Measurements from ENCODE around the gene CDH9.
A peak's percentile ranks its signal among the peaks of the same experiment; 100 is the strongest.

Gene CDH9, protein sequence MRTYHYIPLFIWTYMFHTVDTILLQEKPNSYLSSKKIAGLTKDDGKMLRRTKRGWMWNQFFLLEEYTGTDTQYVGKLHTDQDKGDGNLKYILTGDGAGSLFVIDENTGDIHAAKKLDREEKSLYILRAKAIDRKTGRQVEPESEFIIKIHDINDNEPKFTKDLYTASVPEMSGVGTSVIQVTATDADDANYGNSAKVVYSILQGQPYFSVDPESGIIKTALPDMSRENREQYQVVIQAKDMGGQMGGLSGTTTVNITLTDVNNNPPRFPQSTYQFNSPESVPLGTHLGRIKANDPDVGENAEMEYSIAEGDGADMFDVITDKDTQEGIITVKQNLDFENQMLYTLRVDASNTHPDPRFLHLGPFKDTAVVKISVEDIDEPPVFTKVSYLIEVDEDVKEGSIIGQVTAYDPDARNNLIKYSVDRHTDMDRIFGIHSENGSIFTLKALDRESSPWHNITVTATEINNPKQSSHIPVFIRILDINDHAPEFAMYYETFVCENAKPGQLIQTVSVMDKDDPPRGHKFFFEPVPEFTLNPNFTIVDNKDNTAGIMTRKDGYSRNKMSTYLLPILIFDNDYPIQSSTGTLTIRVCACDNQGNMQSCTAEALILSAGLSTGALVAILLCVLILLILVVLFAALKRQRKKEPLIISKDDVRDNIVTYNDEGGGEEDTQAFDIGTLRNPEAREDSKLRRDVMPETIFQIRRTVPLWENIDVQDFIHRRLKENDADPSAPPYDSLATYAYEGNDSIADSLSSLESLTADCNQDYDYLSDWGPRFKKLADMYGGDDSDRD

DNA sequence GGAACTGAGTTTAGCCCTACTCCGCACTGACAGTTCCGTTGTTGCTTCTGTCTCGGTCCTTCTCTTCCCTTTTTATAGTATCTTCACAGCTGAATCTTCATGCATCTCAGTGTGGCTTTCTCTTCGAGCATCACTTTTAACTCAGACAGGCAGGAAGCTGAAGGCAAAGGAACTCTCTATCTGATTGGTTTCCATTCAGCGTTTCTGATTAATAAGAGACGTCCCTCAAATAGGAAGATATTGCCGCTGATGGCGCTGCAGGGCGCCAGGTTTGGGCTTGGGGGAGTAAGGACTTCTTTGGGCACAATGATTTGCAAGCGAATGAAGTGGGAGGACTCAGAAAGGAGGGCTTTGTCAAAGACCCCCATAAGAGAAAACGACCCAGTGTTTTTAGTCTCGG, at the start of gene CDH9:
CDH9 (minus strand) TSS at position 111 of the 400 bp plus-strand sequence. CDS start 50,253 bp downstream, outside the sequence.
- DNase-seq: no peak

DNA sequence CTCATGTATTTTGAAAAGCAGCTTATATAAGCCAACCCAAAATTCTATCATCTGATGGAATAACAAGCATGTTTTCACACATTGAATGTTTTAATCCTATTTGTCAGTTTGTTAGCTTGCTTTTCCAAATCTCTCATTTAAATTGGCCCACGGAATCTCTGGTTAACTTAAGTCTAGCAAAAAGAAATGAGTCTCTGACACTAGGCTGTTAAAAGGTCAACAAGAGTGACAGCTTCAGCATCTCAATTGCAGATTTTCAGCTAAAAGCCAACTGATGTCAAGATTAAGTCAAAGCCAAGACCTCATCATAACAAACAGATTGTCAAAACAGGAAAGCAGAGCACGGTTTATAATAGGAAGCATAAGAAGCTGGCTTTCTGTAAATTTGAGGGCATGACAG, 49.4 kb upstream of the CDH9 start:
- no peak for DNase-seq

DNA sequence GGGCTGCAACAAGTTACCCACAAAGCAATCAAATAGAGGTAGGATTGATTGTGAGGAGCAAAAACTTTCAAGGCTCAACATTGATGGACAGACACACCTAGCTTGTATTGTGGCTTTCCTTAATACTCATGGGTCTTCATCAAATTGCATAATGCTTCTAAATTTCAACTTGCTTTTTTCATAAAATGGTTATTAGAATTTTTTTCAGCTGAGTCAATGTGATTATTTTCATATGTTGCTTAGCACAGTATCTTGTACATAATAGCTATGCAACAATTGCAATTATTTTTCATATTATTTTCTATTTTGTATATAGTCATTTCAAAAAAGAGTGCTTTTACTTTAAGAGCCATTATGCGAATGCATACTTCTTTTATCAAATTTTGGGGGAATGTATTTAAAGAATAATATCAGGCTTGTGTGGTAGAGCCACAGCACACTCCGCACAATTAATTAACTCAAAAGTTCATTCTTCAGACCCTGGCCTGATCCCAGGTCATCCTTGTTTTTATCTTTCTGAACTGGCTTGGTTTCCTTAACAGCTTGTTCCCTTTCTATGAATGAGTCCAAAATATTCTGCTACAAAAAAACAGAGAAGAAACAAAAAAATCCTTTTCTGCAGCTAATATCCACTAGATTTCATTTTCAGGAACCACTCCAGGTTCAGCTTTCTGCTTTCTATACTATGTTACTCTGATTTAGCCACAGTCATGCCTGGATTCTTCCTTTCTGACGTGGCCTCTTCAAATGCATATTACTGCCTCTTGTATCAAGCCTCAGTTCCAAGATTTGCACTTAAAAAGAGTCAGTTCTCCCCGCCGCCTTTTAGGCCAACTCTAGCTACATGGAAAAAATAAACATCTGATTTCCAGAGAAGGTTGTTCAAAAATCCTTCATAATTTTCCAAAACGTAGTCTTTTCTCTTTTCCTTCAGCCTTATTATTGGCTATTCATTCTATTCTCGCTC, 45.3 kb upstream of the CDH9 start:
- no peak for DNase-seq

DNA sequence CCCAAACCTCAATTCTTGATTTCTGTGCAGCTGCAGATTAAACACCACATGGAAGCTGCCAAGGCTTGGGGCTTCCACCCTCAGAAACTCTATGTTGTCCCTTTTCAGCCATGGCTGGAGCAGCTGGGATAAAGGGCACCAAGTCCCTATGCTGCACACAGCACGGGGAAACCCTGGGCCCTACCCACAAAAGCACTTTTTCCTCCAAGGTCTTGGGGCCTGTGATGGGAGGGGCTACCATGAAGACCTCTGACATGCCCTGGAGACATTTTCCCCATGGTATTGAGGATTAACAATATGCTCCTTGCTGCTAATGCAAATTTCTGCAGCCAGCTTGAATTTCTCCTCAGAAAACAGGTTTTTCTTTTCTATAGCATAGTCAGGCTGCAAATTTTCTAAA, 41.8 kb upstream of the CDH9 start:
- no peak for DNase-seq

DNA sequence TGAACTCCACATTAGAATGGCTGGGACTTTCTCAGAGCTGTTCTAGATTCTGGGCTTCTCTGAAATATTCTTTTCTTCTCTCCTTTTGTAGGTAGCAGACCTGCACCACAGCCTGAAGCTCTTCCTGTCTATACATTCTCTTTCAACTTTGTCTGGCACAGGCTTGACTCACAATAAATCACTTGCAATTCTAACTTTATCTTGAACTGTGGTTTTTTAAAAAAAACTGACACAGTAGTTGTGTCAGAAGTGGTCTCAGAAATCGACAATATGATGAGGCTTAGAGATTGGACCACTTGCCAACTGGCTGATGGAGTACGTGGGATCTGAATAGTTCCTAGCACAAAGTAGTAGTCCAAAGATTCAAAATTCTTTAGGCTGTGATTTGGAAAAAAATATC, 24.1 kb upstream of the CDH9 start:
- no peak for DNase-seq

DNA sequence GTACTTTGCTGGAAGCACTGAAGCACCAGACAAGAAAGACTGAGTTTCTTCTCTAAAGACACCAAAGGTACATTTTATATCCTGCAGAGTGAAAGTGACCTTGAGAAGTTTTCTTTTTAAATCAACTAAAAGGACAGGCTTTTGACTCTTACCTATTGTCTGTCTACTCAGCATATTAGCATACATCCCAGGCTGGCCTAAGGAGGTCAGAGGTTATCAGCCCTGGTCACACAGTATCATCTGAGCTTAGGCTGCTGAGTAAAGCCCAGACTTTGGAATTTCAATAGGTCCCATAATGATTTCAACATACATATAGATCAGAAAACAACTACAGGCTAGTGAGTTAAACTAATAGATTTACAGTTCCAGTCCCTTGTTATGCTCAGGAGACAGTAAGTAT, 10.1 kb upstream of the CDH9 start:
- no peak for DNase-seq

DNA sequence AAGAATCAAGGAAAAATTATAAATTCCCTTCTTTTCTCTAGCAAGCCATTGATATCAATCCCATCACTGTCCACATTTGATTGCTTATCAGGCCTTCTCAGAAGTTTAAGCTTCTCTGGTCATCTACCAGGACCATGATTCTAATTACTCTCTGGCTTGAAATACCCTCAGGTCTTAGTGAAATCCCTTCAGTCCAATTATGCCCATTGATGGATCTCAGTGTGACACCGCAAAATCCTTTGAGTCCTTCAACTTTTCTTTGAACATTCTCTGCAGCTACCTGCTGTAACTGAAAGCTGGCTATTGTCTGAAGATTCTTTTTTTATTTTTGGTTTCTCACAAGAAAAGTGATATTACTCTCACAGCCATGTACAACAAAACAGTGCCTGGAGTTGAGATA, 3.0 kb upstream of the CDH9 start:
- no peak for DNase-seq

DNA sequence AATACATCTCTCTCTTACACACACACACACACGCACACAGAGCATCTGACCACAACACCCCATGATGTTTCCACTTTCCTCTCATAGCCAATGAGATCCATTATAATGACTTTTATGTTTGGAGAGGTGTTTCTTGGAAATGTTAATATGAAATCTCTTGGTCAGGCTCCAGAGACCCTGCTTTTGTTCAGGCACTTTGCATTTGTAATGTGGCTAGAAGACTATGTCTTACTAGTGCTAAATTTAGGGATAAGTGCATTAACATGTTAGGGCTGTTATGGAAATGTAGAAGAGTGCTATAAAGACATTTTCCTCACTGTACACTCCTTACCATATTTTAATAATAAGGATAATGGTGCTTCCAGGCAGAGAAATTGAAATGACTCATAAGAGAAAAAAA, 3.8 kb downstream of the CDH9 start:
- no peak for DNase-seq

DNA sequence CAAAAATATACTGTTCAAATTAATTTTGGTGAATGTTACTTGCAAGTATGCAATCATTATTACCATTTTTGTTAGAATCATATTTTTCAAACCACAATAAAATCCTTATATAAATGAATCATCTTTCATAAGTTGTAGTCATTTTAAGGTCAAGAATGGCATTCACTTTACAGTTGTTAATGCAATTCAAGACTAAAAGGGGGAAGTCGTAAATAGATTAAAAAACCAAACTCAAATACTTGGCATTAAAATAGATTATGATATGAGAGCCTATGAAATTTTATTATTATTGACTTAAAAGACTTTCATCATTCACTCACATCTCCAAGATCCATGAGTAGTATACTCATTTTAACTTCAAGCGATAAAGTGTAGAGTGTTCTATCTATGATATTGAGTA, 11.6 kb downstream of the CDH9 start:
- no peak for DNase-seq

DNA sequence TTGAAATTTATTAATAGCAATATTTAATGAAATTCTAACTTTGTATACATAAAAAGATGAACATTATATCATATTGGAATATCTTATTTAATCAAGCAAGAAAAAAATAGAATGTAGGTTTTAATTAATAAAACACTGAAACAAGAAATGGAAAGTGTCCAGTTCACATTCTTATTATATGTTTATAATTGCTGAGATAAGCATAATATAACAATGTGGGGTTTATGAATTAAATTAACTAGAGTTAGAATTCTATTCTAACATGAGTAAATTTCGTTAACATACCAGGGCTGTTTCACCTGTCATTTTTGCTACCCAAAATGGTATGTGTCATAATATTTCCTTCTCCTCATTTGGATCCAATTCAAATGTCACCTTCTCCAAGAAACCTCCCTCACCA, 12.3 kb downstream of the CDH9 start:
- DNase-seq: no peak

DNA sequence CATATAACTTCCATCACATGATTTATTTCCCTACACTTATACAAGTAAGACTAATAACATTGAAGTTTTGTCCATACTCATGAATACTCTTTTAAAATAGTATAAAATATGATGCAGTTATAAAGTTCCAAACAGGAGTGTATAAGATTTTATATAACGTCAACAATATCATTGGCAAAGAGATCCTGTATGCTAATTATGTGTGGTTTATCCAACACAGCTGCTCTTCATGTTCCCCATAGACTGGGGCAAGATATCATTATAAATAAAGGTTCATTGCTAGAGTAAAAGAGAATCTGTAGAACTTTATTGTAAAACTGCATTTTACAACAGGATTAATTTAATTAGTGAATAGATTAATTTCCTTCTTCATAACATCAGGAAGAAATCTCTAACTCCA, 16.9 kb downstream of the CDH9 start:
- DNase-seq: no peak

DNA sequence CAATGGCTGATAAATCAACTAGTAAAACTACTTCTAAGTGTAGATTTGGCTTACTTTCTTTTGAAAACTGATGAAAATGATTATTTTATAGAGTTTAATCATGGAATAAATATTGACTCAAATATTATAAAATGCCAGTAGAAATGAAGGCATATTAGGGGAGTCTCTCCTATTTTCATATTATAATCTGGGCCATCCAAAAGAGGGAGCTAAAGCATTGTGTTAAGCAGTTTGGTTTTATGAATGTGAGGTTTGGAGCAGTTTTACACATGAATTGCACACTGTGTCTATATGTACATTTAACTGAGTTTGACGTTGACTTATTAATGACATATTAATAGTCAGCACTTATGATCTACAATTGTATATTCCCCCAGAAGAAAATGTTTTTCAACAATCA, 17.4 kb downstream of the CDH9 start:
- peak; percentile 8 for DNase-seq

DNA sequence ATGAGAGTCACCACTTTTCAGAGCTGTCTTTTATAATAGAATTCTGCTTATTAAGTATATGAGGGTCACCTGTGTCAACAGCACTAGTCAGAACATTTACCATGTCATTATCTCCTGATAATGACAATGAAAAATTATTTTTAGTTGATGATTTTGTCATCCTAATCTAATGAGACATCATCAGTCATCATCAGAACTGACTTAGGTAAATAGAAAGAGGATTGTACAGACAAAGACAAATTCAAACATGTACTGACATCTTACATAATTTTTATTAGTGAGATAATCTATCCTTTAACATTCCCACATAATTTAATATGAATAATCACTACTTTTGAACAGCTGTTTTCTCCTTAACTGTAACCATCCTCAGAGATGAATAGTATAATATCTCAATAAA, 22.6 kb downstream of the CDH9 start:
- no peak for DNase-seq

DNA sequence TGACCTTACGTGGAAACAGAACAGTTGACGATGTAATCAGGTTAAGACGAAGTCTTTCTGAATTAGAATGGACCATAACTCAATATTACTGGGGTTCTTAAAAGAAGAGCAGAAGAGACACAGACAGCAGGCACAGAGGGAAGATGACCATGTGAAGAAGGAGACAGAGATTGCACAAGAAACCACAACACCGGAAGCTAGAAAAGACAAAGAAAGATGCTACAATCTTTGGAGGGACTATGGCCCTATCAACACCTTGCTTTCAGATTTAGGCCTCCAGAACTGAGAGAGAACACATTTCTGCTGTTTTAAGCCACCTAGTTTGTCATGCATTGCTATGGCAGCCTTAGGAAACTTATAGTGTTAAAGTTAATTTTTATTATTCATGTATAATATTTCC, 27.1 kb downstream of the CDH9 start:
- no peak for DNase-seq

DNA sequence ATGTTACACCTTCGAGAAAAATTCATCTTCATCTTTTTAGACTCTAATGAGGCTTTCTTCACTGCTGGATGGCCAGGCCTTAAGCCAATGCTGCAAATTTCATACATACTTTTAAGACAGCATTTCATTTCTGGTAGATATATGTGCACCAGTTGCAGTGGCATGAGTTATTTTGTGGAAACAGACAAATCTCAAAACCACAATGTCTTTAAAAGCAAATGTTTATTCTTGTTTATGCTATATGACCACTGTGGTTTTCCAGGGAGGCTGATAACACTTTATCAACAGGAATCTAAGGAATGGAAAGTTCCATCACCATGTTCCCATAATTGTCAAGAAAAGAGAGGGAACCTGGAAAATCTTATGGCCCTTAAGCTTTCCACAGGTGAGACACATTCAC, 27.7 kb downstream of the CDH9 start:
- no peak for DNase-seq

DNA sequence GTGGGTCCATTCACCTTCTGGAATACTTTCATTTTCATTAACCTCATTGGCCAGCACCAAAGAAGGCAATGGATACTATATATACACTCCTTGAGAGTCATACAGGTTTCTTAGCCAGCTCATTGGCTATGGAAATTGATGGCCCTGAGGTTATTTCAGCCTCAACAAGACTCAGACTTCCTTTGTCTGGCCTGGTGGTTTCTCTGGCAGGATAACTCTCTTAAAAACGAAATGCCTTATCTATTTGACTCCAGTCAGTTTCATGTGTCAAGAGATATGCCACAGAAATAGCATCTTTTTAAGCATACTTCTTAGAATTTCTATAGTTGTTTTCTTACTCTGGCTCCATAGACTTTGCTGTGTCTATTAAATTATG, 28.9 kb downstream of the CDH9 start:
- DNase-seq: no peak

DNA sequence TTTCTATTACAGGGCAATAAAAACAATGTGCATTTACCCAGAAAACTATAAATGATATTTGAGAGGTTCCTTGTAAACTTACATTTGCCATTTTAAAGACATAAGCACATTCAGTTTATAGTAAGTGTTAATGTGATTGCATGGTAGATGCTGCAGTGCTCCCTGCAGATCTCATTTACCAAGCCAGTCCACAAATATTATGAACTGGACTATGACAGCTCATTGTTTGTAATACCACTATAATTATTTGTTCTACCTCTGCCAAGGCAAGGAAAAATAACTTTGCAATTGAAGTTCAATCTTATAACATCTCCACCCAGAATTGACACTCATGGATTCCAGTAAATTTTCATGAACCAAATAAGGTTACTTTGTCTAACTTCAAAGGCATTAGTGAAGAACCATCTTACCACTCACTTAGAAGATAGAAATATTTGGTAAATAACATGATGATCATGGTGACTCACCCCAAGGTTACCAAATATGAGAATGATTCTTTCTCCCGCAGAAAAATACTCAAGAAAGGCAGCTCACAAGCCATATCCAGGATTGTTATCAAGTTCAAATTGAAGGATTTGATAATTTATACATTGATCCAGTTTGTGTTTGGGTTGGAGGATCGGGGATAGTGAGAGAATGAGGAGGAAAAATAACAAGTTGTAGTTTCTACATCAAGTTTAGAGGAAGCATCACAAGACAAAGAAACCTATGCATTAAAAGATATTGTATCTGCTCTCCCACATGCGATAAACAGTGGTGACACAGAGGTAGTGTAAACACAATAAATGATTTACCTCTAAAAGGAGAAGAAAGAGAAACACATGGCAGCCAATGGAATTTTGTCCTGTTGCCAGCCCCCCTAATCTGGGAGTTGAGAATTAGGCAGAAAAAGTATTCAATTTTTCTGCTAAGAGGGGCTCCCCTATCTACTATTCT, 29.5 kb downstream of the CDH9 start:
- no peak for DNase-seq

DNA sequence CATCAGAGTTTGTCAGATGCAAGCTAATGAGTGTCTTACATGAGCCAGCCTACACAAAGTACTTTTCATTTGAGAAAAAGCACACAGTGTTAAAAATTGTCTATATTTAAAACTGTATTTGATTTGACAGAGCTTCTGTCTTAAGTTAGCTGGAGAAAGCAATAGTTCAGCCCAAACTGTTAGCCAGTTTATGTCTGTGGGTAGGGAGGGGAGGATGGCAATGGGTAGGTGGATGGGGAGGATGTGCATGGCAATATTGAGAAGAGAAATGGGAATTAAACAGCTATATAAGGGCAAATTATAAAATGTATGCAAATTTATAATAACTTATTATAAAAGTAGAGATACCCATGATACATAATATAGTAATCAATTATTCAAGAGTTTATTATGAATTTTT, 31.3 kb downstream of the CDH9 start:
- DNase-seq: no peak

DNA sequence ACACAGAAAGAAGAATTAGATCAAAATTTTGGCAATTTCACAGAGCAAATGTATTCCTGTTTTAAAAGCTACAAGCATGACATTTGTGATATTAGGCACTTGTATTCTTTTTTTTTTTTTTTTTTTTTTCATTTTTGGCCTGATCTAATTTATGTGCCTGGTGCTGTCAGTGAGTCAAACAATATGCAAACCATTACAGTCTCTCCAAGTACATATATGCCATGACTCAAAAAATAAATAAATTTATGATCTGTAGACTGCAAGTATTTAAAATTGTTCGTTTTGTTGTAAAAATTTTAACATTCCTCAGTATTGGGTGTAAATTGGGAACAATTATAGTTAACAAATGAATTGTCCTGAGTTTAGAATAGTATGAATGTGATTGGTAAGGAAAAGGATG, 51.4 kb downstream of the CDH9 start:
- no peak for DNase-seq

DNA sequence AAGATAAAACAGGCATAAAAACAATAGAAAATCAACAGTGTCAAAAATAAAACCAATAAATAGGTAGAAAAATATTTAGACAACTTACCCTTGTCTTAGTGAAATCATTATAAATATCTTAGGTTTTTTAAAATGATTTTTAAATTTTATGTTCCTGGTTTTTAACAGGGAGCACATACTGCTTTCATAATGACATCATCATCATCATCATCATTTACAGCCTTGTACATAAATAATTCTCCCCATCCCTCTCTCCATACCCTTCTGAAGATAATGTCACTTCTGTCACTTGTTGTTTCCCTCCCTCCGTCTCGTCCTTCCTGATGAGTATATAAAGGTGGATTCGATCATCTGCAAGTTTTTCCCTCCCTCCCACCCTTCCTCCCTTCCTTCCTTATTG, 56.6 kb downstream of the CDH9 start:
- no peak for DNase-seq

DNA sequence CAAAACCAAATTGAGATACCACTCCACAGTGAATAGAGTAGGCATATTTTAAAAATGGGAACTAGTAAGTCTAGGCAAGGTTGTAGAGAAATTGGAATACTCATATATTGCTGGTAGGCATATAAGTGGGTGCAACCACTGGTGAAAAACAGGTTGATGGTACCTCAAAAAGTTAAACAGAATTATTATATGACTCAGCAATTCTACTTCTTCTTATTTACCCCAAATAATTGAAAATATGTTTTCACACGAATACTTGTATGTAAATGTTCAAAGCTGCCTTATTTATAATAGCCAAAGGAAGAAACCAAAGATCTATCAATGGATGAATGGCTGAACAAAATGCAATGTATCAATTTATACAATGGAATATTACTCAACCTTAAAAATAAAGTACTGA, 79.1 kb downstream of the CDH9 start:
- DNase-seq: no peak

DNA sequence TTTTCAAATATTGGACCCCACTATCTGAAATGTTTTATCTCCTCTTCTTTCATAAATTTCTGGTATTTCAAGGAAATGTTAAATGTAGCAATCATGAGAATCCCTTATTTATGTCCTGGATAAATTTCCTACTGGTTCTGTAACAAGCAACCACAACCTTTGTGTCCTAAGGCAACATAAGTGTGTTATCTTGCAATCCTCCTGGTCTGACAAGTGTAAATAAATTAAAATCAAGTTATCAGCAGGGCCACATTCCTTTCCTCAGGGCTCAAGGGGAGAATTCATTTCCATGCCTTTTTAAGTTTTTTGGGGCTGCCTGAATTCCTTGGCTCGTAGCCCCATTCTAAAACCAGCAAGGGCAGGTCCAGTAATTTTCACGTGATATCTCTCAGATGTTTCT, 83.2 kb downstream of the CDH9 start:
- DNase-seq: no peak
